ENCODE measurements around the gene PCED1A.

DNA sequence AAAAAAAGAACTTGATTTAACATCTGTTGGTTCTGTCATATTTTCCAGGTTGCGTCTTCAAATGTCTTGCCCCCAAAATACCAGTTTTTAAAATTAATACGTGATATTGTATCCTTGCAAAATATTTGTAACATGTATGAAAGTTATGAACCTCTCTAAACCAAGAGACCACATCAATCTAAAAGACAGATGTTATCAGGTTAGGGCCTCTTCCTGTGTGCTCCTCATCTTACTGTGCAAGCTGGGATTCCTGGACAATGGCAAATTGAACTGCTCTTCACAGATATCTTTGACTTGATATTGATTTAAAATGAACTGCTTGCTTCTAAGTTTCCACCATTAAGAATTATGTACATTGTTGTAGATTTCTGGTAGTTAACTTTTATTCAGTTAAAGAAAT lies 14.7 kb downstream of the PCED1A start:
- no peak for TF ChIP-seq POLR2A (IDR thresholded peaks at IDR 0.05)
- TF ChIP-seq, protein P1, sequence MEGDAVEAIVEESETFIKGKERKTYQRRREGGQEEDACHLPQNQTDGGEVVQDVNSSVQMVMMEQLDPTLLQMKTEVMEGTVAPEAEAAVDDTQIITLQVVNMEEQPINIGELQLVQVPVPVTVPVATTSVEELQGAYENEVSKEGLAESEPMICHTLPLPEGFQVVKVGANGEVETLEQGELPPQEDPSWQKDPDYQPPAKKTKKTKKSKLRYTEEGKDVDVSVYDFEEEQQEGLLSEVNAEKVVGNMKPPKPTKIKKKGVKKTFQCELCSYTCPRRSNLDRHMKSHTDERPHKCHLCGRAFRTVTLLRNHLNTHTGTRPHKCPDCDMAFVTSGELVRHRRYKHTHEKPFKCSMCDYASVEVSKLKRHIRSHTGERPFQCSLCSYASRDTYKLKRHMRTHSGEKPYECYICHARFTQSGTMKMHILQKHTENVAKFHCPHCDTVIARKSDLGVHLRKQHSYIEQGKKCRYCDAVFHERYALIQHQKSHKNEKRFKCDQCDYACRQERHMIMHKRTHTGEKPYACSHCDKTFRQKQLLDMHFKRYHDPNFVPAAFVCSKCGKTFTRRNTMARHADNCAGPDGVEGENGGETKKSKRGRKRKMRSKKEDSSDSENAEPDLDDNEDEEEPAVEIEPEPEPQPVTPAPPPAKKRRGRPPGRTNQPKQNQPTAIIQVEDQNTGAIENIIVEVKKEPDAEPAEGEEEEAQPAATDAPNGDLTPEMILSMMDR (IDR thresholded peaks at IDR 0.05) = no peak
- no peak for TF ChIP-seq EP300 (IDR thresholded peaks at IDR 0.05)
- TF ChIP-seq POLR2AphosphoS5 (IDR thresholded peaks at IDR 0.05) = no peak

Data from gastroesophageal sphincter (tissue), 3 donors.